LoVo (cell line): ENCODE data around the gene INVS.
"Not testable (repeated sequence)": the region's sequence is repeated elsewhere in the genome, so short reads cannot be mapped to it uniquely, and the experiment has no call there.

Experiments
- DNase-seq: peaks from one replicate; pipeline ENCODE4 v3.0.0-alpha.2; 2016; ENCODE audit warnings: low spot score

Gene INVS

DNA sequence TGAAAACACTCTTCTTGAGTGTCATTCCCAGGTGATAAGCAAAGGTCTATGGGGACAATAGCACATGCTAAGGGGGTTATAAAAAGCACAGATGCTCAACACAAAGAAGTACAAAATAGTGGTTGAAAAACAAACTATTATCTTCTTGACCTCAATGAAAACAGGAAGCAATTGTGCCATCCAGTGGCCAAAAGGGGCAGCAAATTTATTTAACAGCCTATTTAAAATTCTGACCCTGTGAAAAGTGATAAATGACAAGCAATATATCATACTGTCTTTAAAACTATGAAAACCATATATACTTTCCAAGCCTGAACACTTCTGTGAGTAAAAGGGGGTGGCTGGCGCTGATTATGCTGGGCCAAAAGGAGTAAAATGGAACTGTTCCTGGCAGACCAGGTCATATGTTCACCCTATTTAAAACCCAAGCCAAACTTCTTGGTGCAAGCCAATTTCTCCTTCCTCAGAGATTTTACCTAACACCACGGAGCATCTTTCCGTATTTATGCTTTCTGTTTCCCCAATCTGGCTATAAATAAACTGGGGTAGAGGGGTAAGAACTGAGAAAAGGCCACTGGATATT lies 224.0 kb downstream of the INVS start:
- peak; percentile 6 for DNase-seq

DNA sequence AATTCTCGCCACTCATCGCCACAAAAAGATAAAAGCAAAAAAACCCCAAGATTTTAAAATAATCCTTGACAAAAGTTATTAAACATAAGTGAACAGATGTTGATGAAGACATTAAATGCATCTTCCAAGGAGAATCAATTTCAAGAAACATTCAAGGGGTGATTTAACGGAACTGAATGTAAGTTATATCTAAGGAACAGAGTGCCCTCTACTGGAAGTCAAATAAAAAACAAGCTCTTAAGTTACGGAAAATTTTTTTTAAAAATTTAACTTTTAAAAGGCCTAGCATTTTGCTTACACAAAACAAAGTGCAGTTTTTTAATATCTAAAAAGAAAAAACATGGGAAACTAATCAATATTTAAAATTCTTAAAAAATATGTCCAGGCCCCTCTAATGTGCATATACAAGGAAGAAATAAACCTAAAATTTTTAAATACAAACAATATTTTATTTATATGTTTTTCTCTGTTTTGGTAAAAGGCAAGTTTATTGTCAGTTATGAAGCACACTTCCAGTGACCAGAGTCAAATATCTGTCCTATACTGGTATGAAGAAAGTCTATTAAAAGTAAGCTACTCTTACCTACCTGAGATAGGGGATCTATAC lies 225.7 kb downstream of the INVS start:
- DNase-seq = peak; percentile 32

DNA sequence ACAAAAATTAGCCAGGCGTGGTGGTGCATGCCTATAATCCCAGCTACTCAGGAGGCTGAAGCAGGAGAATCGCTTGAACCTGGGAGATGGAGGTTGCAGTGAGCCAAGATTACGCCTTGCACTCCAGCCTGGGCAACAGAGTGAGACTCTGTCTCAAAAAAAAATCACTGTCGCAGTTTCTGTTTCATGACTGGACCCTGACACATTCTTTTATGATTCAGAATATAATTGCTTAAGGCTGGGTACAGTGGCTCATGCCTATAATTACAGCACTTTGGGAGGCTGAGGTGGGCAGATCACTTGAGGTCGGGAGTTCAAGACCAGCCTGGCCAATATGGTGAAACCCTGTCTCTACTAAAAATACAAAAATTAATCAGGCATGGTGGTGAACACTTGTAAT lies 239.7 kb downstream of the INVS start:
- DNase-seq = not testable (repeated sequence)

DNA sequence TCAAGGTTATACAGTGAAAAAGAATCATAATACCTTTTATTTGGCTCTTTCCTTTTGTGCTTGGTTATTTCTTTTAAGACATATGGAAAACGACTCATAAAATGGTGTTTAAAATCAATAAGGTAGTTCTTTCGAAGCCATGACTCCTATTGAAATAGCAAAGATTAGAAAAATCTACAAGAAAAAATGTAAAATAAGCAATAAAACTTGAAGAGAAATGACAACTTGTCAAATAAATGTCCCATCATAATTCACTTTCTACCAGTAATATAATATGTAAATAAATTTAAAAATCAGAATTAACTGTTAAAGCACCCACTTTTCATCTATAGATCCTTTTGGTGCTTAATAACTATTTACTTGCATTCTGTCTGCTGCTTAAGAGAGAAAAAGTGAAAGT lies 241.2 kb downstream of the INVS start:
- DNase-seq = no peak

DNA sequence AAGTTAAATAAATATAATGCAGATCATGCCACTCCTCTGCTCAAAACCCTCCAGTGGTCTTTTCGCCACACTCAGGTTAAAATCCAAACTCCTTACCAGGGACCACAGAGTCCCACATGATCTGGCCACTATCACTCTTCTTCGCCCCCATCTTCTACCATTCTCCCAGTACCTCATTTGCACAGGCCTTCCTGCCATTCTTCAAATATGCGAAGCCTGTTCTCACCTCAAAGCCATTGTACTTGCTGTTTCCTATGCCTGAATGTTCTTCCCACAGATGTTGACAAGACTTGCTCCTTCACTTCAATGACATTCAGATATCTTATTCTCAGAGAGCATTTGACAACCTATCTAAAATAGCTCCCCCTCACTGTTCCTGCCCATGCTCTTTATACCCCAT lies 242.8 kb downstream of the INVS start:
- no peak for DNase-seq

DNA sequence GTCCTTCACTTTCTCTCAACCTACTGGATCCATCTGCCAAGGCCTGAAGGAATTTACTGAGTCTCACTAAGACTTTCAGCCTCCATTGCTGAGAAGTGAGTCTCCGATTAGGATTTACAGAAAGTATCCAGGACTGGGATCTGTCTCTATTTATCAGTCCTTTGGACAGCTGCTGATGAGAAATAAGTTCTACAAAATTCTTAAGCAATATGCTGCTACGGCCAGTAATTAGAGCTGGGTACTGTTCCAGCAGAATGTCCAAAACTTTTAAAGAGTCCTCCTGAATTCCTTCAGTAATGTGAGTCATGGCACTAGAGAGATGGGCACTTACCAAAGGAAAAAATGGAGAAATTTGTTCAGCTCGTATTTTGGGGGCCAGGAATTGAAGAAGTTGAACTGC lies 247.8 kb downstream of the INVS start:
- DNase-seq = no peak

DNA sequence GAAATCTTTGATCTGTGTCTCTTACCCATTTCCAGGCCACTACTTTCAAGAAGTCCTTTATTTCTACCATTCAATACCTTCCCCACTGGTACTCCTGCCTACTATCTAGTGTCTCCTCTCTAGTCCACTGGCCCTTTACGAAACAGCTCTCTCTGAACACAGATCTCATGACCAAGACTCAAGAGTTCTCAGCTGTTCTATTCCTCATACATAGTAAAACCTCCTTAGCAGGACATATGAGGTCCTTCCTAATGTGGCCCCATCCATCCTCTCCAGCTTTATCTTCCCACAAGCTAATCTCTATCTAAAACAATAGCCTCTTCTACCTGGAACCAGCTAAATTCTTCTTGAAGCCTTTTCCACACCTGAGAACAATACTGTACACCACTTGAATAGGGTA lies 251.1 kb downstream of the INVS start:
- DNase-seq = no peak
